ENCODE data around the gene GPBP1L1.

- TF ChIP-seq POLR2A (IDR thresholded peaks at IDR 0.05; ENCODE audit: extremely low read depth, insufficient read length) (no peak), CTCF (IDR thresholded peaks at IDR 0.05; ENCODE audit: low read depth, low read length) (no peak), MYC (IDR thresholded peaks at IDR 0.05; ENCODE audit: low read depth, low read length) (no peak), MAX (IDR thresholded peaks at IDR 0.05; ENCODE audit: low read depth, low read length) (no peak)
These were observed 382 bp downstream of the GPBP1L1 start for GRCh38 chr1:45686015-45686287.

Data from NB4 (cell line).